Vagina (tissue), 2 donors: ENCODE data around the gene SZT2.

Experiments used
- POLR2A ChIP-seq, 2 donors: fragments of 450-650 bp; IDR thresholded peaks; one replicate each; pipeline ENCODE4 v1.6.1; 2017; ENCODE audit warnings: antibody characterized with exemption in 2 of 2, mild to moderate bottlenecking in 2 of 2, moderate library complexity in 2 of 2
- POLR2AphosphoS5 ChIP-seq, 2 donors: sonication (generic); formaldehyde crosslinking; IDR thresholded peaks; one replicate each; pipeline ENCODE4 v1.9.0; 2017; ENCODE audit warnings: antibody characterized with exemption in 2 of 2, mild to moderate bottlenecking in 2 of 2, low read depth in 1 of 2; ENCODE audit not compliant: insufficient read depth in 1 of 2
- TF ChIP-seq, protein P1 (sequence below), 3 experiments: fragments of 450-650 bp in 2 of 3; fragments of 200-600 bp in 1 of 3; sonication (generic) in 1 of 3; IDR thresholded peaks; one replicate each; pipeline ENCODE4 v1.5.1; 2017 to 2019; ENCODE audit warnings: antibody characterized with exemption in 3 of 3, mild to moderate bottlenecking in 2 of 3, moderate library complexity in 2 of 3

DNA sequence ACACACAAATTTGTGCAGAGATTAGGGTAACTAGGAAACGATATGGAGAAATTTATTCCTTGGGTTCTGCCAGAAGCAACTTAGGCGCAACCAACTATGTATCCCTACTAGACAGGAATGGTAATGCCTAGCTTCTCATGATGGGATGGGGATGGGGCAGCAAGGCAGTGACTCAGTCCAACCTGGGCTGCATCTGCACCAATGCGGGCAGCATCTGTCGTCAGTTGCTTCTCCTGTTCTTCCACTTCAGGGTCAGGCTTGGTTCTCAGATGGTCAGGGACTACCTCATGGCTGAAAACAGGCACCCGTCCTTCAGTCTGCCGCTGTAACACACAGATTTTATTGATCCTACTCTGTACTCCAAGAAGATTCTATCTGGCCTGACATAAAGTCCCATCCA is 3.0 kb upstream of the SZT2 start:
- TF ChIP-seq, protein P1, sequence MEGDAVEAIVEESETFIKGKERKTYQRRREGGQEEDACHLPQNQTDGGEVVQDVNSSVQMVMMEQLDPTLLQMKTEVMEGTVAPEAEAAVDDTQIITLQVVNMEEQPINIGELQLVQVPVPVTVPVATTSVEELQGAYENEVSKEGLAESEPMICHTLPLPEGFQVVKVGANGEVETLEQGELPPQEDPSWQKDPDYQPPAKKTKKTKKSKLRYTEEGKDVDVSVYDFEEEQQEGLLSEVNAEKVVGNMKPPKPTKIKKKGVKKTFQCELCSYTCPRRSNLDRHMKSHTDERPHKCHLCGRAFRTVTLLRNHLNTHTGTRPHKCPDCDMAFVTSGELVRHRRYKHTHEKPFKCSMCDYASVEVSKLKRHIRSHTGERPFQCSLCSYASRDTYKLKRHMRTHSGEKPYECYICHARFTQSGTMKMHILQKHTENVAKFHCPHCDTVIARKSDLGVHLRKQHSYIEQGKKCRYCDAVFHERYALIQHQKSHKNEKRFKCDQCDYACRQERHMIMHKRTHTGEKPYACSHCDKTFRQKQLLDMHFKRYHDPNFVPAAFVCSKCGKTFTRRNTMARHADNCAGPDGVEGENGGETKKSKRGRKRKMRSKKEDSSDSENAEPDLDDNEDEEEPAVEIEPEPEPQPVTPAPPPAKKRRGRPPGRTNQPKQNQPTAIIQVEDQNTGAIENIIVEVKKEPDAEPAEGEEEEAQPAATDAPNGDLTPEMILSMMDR (IDR thresholded peaks at IDR 0.05), result no peak
- no peak for TF ChIP-seq POLR2A (IDR thresholded peaks at IDR 0.05)
- TF ChIP-seq POLR2AphosphoS5 (IDR thresholded peaks at IDR 0.05; ENCODE audit: insufficient read depth in 1 of 2, low read depth in 1 of 2), result no peak
